HEK293T (cell line): ENCODE measurements around the gene CRAMP1.

Experiments
- CTCF ChIA-PET: fragments of 350-600 bp; formaldehyde crosslinking; extraction: SDS; loops from one replicate; lab custom pipeline; 2021; ENCODE audit warnings: antibody characterized with exemption, inconsistent platforms; lab: Yijun Ruan, JAX
- POLR2A ChIA-PET: fragments of 350-600 bp; formaldehyde crosslinking; extraction: SDS; loops from one replicate; lab custom pipeline; 2020; ENCODE audit warnings: antibody characterized with exemption, inconsistent platforms; lab: Yijun Ruan, JAX
- DNase-seq: peaks from one replicate; pipeline ENCODE4 v3.0.0; 2012; ENCODE audit warnings: mixed read lengths; ENCODE audit errors: extremely low spot score
- ARNT ChIP-seq: fragments of 450-650 bp; IDR thresholded peaks from 2 replicates; pipeline ENCODE4 v1.6.1; 2017; ENCODE audit warnings: mild to moderate bottlenecking
- BHLHE40 ChIP-seq: fragments of 450-650 bp; IDR thresholded peaks from 2 replicates; pipeline ENCODE4 v1.6.1; 2016; ENCODE audit warnings: mild to moderate bottlenecking, moderate library complexity, borderline replicate concordance
- CTBP1 ChIP-seq: fragments of 450-650 bp; IDR thresholded peaks from 2 replicates; pipeline ENCODE4 v1.6.1; 2016; ENCODE audit warnings: borderline replicate concordance
- ELF4 ChIP-seq: fragments of 450-650 bp; IDR thresholded peaks from 2 replicates; pipeline ENCODE4 v1.6.1; 2017; ENCODE audit warnings: antibody characterized with exemption
- FOXA1 ChIP-seq: fragments of 450-650 bp; IDR thresholded peaks from 2 replicates; pipeline ENCODE4 v1.6.1; 2016; ENCODE audit warnings: mild to moderate bottlenecking
- FOXK2 ChIP-seq: fragments of 450-650 bp; IDR thresholded peaks from 2 replicates; pipeline ENCODE4 v1.6.1; 2016; ENCODE audit warnings: mild to moderate bottlenecking
- FOXM1 ChIP-seq: fragments of 450-650 bp; IDR thresholded peaks from 2 replicates; pipeline ENCODE4 v1.6.1; 2017; ENCODE audit warnings: mild to moderate bottlenecking, borderline replicate concordance
- HDGF ChIP-seq: fragments of 450-650 bp; IDR thresholded peaks from 2 replicates; pipeline ENCODE4 v1.6.1; 2017; ENCODE audit warnings: antibody characterized with exemption, borderline replicate concordance
- L3MBTL2 ChIP-seq: fragments of 450-650 bp; conservative IDR thresholded peaks from 2 replicates; pipeline ENCODE4 v1.6.1; 2016; ENCODE audit warnings: mild to moderate bottlenecking
- LEF1 ChIP-seq: fragments of 450-650 bp; IDR thresholded peaks from 2 replicates; pipeline ENCODE4 v1.6.1; 2017; ENCODE audit warnings: mild to moderate bottlenecking, borderline replicate concordance
- NFRKB ChIP-seq: fragments of 450-650 bp; IDR thresholded peaks from 2 replicates; pipeline ENCODE4 v1.6.1; 2016; ENCODE audit warnings: mild to moderate bottlenecking, moderate library complexity
- SP1 ChIP-seq: fragments of 450-650 bp; IDR thresholded peaks from 2 replicates; pipeline ENCODE4 v1.6.1; 2017
- SUZ12 ChIP-seq: fragments of 450-650 bp; IDR thresholded peaks from 2 replicates; pipeline ENCODE4 v1.6.1; 2016; ENCODE audit warnings: mild to moderate bottlenecking
- TARDBP ChIP-seq: fragments of 450-650 bp; IDR thresholded peaks from 2 replicates; pipeline ENCODE4 v1.6.1; 2016
- ZNF384 ChIP-seq: fragments of 450-650 bp; IDR thresholded peaks from 2 replicates; pipeline ENCODE4 v1.6.1; 2016
- TF ChIP-seq, protein P1 (sequence below): fragments of 450-650 bp; IDR thresholded peaks from 2 replicates; pipeline ENCODE4 v1.6.1; 2016

CRAMP1 gene

DNA sequence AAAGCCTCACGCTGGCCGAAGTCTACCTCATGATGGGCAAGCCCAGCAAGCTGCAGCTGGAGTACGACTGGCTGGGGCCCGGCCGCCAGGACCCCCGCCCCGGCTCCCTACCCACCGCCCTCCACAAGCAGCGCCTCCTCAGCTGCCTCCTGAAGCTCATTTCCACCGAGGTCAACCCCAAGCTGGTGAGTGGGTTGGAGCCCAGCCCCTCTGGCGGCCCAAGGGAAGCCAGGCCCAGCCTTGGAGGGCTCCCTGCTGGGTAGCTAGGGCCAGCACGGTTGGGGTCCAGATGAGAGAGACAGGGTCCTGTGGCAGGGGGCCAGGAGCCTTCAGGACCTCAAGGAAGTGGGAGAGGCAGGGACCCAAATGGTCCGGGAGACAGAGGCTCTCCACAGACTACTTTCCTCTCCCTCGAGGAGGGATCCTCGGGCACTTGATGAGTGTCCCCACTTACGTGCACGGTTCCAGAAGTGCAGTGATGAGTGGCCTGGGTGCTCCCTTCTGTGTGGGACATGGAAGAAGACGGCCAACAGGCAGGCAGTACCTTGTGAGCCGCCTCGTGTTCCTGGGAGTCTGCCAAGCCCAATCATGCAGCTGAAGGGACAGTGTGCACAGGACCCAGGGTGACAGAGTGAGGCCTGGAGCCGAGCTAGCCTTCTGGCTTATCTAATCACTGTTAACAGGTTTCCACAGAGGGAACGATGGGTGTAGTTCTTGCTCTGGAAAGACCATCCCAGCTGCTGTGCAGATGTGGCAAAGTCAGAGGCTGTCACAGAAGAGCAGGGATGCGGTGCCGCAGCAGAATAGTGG, 44.9 kb downstream of the CRAMP1 start:
- CTCF ChIA-PET, result no interaction called here
- DNase-seq, result no peak
- POLR2A ChIA-PET, result no interaction called here
- TF ChIP-seq HDGF, result no peak
- no peak for TF ChIP-seq BHLHE40

DNA sequence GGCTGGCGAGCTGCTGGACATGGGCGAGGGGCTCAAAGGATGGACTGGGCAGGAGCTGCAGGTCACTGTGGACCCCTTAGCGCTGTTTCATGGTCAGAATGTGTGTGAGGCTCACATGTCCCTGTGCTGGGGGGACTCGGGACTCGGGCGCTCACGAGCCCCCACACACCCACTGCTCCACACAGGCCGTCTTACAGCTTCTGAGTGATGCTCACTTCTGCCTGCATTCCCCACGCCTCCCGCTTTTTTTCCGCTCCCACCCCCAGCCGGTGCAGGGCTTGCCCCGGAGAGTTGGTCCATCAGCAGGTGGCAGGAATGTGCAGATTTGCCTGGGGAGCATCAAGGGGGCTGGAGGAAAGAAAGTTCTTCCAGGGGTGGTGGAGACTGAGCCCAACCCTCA, 45.7 kb downstream of the CRAMP1 start:
- CTCF ChIA-PET, result no interaction called here
- POLR2A ChIA-PET, result no interaction called here
- no peak for DNase-seq
- TF ChIP-seq BHLHE40, result no peak
- no peak for TF ChIP-seq TARDBP
- TF ChIP-seq ARNT, result no peak
- TF ChIP-seq ZNF384, result no peak
- TF ChIP-seq LEF1, result no peak

DNA sequence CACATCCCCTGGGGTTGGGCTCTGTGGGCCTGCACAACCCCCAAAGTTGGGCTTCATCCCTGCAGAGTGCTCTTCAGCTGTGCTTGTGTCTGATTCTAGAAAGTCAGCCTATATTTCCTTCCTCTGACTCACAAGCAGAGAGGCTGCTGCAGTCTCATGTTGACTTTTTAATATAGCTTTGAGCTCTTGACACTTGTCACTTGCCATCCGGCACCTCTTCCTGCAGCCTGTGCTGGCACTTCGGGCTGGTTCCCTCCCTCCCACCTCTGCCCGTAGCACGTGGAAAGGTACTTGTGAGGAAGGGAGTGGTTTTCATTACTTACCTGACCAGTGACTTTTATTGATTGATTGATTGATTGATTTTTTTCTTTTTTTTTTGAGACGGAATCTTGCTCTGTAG, 46.9 kb downstream of the CRAMP1 start:
- TF ChIP-seq SUZ12 (no peak), ZNF384 (no peak), HDGF (no peak)
- TF ChIP-seq, protein P1, sequence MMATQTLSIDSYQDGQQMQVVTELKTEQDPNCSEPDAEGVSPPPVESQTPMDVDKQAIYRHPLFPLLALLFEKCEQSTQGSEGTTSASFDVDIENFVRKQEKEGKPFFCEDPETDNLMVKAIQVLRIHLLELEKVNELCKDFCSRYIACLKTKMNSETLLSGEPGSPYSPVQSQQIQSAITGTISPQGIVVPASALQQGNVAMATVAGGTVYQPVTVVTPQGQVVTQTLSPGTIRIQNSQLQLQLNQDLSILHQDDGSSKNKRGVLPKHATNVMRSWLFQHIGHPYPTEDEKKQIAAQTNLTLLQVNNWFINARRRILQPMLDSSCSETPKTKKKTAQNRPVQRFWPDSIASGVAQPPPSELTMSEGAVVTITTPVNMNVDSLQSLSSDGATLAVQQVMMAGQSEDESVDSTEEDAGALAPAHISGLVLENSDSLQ, result peak; percentile 62
- CTCF ChIA-PET, result no interaction called here
- no peak for DNase-seq
- POLR2A ChIA-PET, result interaction anchor here (1.2 kb wide), 1 partner anchor 9 kb away, joined by 4 read pairs; no protein-coding TSS in a partner anchor

DNA sequence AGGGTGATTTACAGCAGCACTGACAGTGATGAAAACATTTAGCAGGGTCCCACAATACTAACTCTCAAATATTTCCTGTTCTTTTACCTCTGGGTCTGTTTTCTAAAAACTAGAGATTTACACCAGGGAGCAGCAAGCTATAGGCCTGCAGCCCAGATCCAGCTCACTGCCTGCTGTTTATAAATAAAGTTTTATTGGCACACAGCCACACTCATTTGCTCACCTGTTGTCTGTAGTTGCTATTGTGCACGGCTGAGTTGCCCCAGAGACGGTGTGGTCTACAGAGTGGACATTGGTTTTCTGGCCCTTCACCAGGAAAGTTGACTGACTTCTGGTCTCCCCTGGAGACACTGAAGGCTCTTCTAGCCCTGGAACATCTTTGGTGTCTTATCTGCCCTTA, 49.7 kb downstream of the CRAMP1 start:
- ChIA-PET POLR2A (no interaction called here), CTCF (no interaction called here)
- no peak for TF ChIP-seq NFRKB
- no peak for TF ChIP-seq LEF1
- TF ChIP-seq TARDBP, result no peak
- no peak for TF ChIP-seq HDGF
- no peak for TF ChIP-seq CTBP1
- TF ChIP-seq, protein P1, result no peak
- TF ChIP-seq FOXM1, result no peak
- no peak for TF ChIP-seq FOXA1
- TF ChIP-seq L3MBTL2, result no peak
- TF ChIP-seq FOXK2, result no peak
- TF ChIP-seq ARNT, result no peak
- TF ChIP-seq ZNF384, result no peak
- TF ChIP-seq BHLHE40, result no peak
- no peak for DNase-seq

DNA sequence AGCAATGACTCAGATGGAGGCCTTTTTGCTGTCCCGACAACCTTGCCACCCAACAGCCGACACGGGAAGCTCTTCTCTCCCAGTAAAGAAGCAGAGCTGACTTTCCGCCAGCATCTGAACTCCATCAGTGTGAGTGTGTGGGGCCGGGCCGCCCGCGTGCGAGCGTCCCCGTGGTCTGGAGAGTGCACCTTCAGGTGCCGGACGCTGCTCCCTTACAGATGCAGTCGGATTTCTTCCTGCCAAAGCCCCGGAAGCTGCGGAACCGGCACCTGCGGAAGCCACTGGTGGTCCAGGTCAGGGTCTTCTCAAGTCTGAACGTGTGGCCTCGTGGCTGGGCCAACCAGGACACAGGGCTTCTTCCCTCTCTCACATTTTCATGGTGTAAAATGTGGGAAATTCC, 50.4 kb downstream of the CRAMP1 start:
- DNase-seq, result no peak
- CTCF ChIA-PET, result no interaction called here
- TF ChIP-seq NFRKB (no peak), SUZ12 (no peak), ZNF384 (no peak), FOXM1 (no peak), FOXK2 (no peak), HDGF (no peak), FOXA1 (no peak), LEF1 (no peak), L3MBTL2 (no peak)
- TF ChIP-seq, protein P1, result no peak
- POLR2A ChIA-PET, result no interaction called here

DNA sequence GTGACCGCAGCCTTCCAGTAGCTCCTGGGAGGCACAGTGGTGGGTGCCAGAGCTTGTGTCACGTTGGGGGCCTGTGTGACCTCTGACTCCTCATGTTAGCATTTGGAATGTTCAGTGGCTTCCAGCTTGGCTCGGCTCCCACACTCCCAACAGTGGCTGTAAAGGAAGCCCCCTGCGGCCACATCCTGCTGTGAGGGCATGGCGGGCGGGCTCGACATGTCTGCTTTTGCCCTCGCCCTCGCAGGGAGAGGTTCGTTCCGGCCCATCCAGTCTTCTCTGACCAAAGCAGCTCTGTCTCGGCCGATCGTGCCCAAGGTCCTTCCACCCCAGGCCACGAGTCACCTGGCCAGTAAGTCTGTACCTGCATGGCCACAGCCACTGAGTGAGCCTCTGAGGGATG, 53.7 kb downstream of the CRAMP1 start:
- TF ChIP-seq CTBP1 (no peak), FOXA1 (no peak), BHLHE40 (no peak), SP1 (no peak), ZNF384 (no peak), L3MBTL2 (no peak), NFRKB (no peak), ARNT (no peak), FOXM1 (no peak), SUZ12 (no peak)
- ChIA-PET POLR2A (interaction anchor here (0.7 kb wide), 1 partner anchor 55 kb away, joined by 3 read pairs; the partner anchor contains the start of gene IFT140), CTCF (no interaction called here)
- DNase-seq, result no peak

DNA sequence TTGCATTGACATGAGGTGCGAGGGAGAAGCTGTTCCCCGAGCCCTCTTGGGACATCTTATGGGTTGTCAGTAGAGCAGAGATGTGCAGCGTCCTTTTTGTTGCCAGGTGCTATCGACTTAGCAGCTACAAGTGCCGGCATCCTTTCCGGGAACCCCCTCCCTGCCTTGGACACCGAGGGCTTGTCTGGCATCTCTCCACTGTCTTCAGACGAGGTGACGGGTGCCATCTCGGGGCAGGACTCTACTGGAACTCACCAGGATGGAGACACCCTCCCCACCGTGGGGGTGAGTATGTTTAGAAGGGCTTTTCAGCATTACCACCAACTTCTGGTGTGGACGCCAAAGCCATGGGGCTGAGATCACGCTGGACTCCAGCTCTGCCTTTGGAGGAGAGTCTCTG, 54.2 kb downstream of the CRAMP1 start:
- POLR2A ChIA-PET, result interaction anchor here (0.7 kb wide), 1 partner anchor 55 kb away, joined by 3 read pairs; the partner anchor contains the start of gene IFT140
- CTCF ChIA-PET, result no interaction called here
- no peak for DNase-seq
- TF ChIP-seq SP1 (no peak), LEF1 (no peak), TARDBP (no peak), HDGF (no peak), BHLHE40 (no peak), L3MBTL2 (no peak), ARNT (no peak), NFRKB (no peak), ZNF384 (no peak), FOXK2 (no peak), FOXM1 (no peak), ELF4 (no peak), CTBP1 (no peak)
- TF ChIP-seq, protein P1, result no peak
